ENCODE measurements around the gene FSIP2. TPM values are rescaled to one million over a fixed set of nuclear protein-coding genes. Genes with fewer than 3 reads are reported as not detected.

FSIP2 gene
- total RNA-seq, 1 donor from 2014 or later, result 0.35 TPM

GRCh38 chr2:185806783-185807182 lies 68.2 kb downstream of the FSIP2 start:
- H3K4me3 ChIP-seq (ENCODE audit: low read depth, low read length), result no peak overlapping the region
- DNase-seq (ENCODE audit: low read depth), result no peak
- no peak for TF ChIP-seq CTCF (conservative IDR thresholded peaks at IDR 0.05; ENCODE audit: low read depth, low read length)

GRCh38 chr2:185807351-185807750 lies 68.7 kb downstream of the FSIP2 start:
- no peak overlapping the region for H3K4me3 ChIP-seq (ENCODE audit: low read depth, low read length)
- DNase-seq (ENCODE audit: low read depth), result no peak
- TF ChIP-seq CTCF (conservative IDR thresholded peaks at IDR 0.05; ENCODE audit: low read depth, low read length), result no peak

- no peak for TF ChIP-seq CTCF (conservative IDR thresholded peaks at IDR 0.05; ENCODE audit: low read depth, low read length)
- no peak overlapping the region for H3K4me3 ChIP-seq (ENCODE audit: low read depth, low read length)
- no peak for DNase-seq (ENCODE audit: low read depth)
Measured at GRCh38 chr2:185811580-185811979, 73.0 kb downstream of the FSIP2 start.

GRCh38 chr2:185813707-185814106 lies 75.1 kb downstream of the FSIP2 start:
- DNase-seq (ENCODE audit: low read depth), result no peak
- no peak for TF ChIP-seq CTCF (conservative IDR thresholded peaks at IDR 0.05; ENCODE audit: low read depth, low read length)
- H3K4me3 ChIP-seq (ENCODE audit: low read depth, low read length), result no peak overlapping the region

- no peak for TF ChIP-seq CTCF (conservative IDR thresholded peaks at IDR 0.05; ENCODE audit: low read depth, low read length)
- DNase-seq (ENCODE audit: low read depth), result no peak
Measured at GRCh38 chr2:185817991-185818390, 79.4 kb downstream of the FSIP2 start.

GRCh38 chr2:185821467-185821866 lies 82.9 kb downstream of the FSIP2 start:
- DNase-seq (ENCODE audit: low read depth), result no peak
- no peak overlapping the region for H3K4me3 ChIP-seq (ENCODE audit: low read depth, low read length)
- TF ChIP-seq CTCF (conservative IDR thresholded peaks at IDR 0.05; ENCODE audit: low read depth, low read length), result no peak

More at GRCh38 chr2:185817991-185818390, 79.4 kb downstream of the FSIP2 start:
- no peak overlapping the region for H3K4me3 ChIP-seq (ENCODE audit: low read depth, low read length)

GRCh38 chr2:185823773-185824172 lies 85.2 kb downstream of the FSIP2 start:
- no peak for TF ChIP-seq CTCF (conservative IDR thresholded peaks at IDR 0.05; ENCODE audit: low read depth, low read length)
- no peak for DNase-seq (ENCODE audit: low read depth)
- H3K4me3 ChIP-seq (ENCODE audit: low read depth, low read length), result no peak overlapping the region

All from epithelial cell of proximal tubule (primary cell).